ENCODE data around the gene KRTAP5-6.
"Not testable (repeated sequence)": the region's sequence is repeated elsewhere in the genome, so short reads cannot be mapped to it uniquely, and the experiment has no call there.

The KRTAP5-6 gene

GRCh38 chr11:1683904-1684572 is 13.0 kb upstream of the KRTAP5-6 start:
- DNase-seq (ENCODE audit: low spot score): not testable (repeated sequence)

GRCh38 chr11:1684886-1685874 is 11.8 kb upstream of the KRTAP5-6 start:
- not testable (repeated sequence) for DNase-seq (ENCODE audit: low spot score)

- not testable (repeated sequence) for DNase-seq (ENCODE audit: low spot score)
Observed at GRCh38 chr11:1686220-1686619, 10.8 kb upstream of the KRTAP5-6 start.

- DNase-seq (ENCODE audit: low spot score): not testable (repeated sequence)
Observed at GRCh38 chr11:1688336-1688947, 8.6 kb upstream of the KRTAP5-6 start.

GRCh38 chr11:1689250-1690166 is 7.5 kb upstream of the KRTAP5-6 start:
- not testable (repeated sequence) for DNase-seq (ENCODE audit: low spot score)

- DNase-seq (ENCODE audit: low spot score): no peak
Observed at GRCh38 chr11:1690167-1691025, 6.6 kb upstream of the KRTAP5-6 start.

GRCh38 chr11:1691026-1691877 is 5.7 kb upstream of the KRTAP5-6 start:
- no peak for DNase-seq (ENCODE audit: low spot score)

GRCh38 chr11:1691878-1692707 is 4.9 kb upstream of the KRTAP5-6 start:
- no peak for DNase-seq (ENCODE audit: low spot score)

- DNase-seq (ENCODE audit: low spot score): no peak
Observed at GRCh38 chr11:1692708-1693326, 4.2 kb upstream of the KRTAP5-6 start.

GRCh38 chr11:1693327-1694063 is 3.5 kb upstream of the KRTAP5-6 start:
- peak; percentile 93 for DNase-seq (ENCODE audit: low spot score)

GRCh38 chr11:1694064-1694845 is 2.7 kb upstream of the KRTAP5-6 start:
- DNase-seq (ENCODE audit: low spot score): peak; percentile 93

GRCh38 chr11:1694846-1695547 is 2.0 kb upstream of the KRTAP5-6 start:
- DNase-seq (ENCODE audit: low spot score): no peak

- DNase-seq (ENCODE audit: low spot score): no peak
Observed at GRCh38 chr11:1695548-1696108, 1.4 kb upstream of the KRTAP5-6 start.

- DNase-seq (ENCODE audit: low spot score): peak; percentile 4
Observed at GRCh38 chr11:1699771-1700170, 2.8 kb downstream of the KRTAP5-6 start.

GRCh38 chr11:1701091-1701807 is 4.3 kb downstream of the KRTAP5-6 start:
- no peak for DNase-seq (ENCODE audit: low spot score)

All from D341Med (cell line).